ENCODE results near the gene XPR1.

GRCh38 chr1:180734366-180734765 lies 102.5 kb downstream of the XPR1 start:
- no peak for TF ChIP-seq CTCF (IDR thresholded peaks at IDR 0.05)
- TF ChIP-seq POLR2AphosphoS5 (IDR thresholded peaks at IDR 0.05): no peak
- TF ChIP-seq POLR2A (IDR thresholded peaks at IDR 0.05): no peak

Data from transverse colon (tissue), 4 donors.